Lower leg skin (tissue), 4 donors: ENCODE results near the gene NCEH1. TPM values are rescaled to one million over a fixed set of nuclear protein-coding genes. Genes with fewer than 3 reads are reported as not detected.

Source experiments
- DNase-seq, 2 donors: peaks; one replicate each; pipeline ENCODE4 v3.0.0-alpha.2; 2019; ENCODE audit warnings: low spot score in 2 of 2
- H3K4me3 ChIP-seq: fragments of 200-600 bp; sonication (generic); 2 replicates; pipeline ENCODE4 v1.5.1; 2017; ENCODE audit warnings: mild to moderate bottlenecking, low read depth; ENCODE audit not compliant: poor library complexity, severe bottlenecking
- POLR2A ChIP-seq, 2 donors: fragments of 450-650 bp; IDR thresholded peaks; one replicate each; pipeline ENCODE4 v1.6.1; 2016 to 2017; ENCODE audit warnings: antibody characterized with exemption in 2 of 2, mild to moderate bottlenecking in 1 of 2, moderate library complexity in 1 of 2
- WGBS, 2 donors: methylation state at CpG; one replicate each; pipeline ENCODE4 v1.1.5; 2018; 5-methylcytosine and 5-hydroxymethylcytosine counted together
- intact Hi-C: fragments of 100-400 bp; cut with DNase I; formaldehyde crosslinking; loops from one replicate; pipeline ENCODE4 v1.15.0; 2023; ENCODE audit warnings: low total_unique reads
- total RNA-seq, 4 donors: library from RNA; depleted of rRNA; stranded (reverse); fragments of >200 nt; gene quantifications; one replicate each; pipeline ENCODE4 v1.1.0, GENCODE V29; 2016
- TF ChIP-seq, protein P1 (sequence below), 3 donors: fragments of 450-650 bp; IDR thresholded peaks; one replicate each; pipeline ENCODE4 v1.5.1; 2016; ENCODE audit warnings: antibody characterized with exemption in 3 of 3, mild to moderate bottlenecking in 3 of 3, moderate library complexity in 2 of 3

Gene NCEH1
- total RNA-seq, 4 donors from 2014 or later: 2.1 to 7.8 (median 6.3) TPM

DNA sequence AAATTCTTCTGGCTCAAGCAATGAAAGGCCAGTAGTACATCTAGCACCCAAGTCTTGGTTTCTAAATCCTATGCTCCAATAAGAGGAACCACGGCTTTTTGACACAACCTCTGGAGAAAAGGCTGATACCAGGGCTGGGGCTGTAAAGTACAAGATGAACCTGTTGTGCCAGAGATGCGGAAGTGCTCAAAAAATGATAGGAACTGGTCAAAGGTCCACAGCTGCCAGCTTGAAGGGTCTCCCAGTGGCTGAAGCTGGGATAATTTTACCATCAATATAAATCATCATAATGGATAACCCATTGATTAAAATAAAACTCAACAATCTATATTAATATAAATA is 558 bp upstream of the NCEH1 start:
- peak overlapping the region; percentile 90 for H3K4me3 ChIP-seq
- no peak for DNase-seq
- WGBS, 2 donors: 16 to 30% methylated on average over 2 of the region's 2 CpGs
- intact Hi-C loops: no loop called here
- TF ChIP-seq, protein P1, sequence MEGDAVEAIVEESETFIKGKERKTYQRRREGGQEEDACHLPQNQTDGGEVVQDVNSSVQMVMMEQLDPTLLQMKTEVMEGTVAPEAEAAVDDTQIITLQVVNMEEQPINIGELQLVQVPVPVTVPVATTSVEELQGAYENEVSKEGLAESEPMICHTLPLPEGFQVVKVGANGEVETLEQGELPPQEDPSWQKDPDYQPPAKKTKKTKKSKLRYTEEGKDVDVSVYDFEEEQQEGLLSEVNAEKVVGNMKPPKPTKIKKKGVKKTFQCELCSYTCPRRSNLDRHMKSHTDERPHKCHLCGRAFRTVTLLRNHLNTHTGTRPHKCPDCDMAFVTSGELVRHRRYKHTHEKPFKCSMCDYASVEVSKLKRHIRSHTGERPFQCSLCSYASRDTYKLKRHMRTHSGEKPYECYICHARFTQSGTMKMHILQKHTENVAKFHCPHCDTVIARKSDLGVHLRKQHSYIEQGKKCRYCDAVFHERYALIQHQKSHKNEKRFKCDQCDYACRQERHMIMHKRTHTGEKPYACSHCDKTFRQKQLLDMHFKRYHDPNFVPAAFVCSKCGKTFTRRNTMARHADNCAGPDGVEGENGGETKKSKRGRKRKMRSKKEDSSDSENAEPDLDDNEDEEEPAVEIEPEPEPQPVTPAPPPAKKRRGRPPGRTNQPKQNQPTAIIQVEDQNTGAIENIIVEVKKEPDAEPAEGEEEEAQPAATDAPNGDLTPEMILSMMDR (IDR thresholded peaks at IDR 0.05): no peak
- TF ChIP-seq POLR2A (IDR thresholded peaks at IDR 0.05): no peak

DNA sequence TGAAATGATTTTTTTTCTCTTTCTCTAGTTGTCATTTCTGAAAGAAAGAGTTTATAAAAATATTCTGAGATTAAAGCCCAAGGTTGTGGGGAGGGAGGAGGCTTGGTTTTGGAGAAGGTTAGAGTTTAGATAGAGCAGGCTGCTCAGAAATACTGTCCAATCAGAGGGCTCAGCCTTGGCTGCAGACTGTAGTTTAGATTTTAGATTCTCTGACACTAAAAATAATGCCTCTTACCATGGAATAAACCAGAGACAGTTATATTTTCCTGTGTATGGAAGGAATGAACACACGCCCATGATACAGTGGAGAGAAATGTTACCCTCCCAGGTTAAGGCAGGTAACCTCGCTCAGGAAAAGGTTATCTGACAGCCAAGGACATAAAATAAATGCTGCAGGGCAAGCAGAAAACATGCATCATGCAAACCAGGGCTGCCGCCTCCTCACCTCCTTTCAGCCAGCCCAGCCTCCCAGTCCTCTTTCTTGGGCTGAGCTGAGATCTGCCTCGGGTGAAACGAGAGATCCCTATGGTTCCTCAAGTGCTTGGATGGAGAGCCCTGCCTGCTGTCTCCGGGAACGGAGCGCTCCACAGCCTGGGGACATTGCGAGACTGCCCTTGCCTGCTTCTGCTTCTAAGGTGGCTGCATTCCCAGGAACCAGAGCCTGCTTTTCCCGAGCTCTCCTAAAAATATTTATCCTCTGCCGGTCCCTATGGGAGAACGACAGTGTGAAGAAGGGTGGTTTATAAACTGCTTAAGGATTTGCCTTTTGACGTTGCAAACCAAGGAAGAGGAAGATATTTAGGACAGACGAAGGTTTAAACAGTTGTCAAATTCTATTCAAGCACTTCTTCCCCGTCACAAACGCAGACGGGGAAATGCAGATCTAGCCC is 848 bp downstream of the NCEH1 start:
- 1% methylated on average over 17 of the region's 17 CpGs for WGBS, 2 donors
- peak overlapping the region; percentile 90 for H3K4me3 ChIP-seq
- TF ChIP-seq, protein P1 (IDR thresholded peaks at IDR 0.05): no peak
- no peak for TF ChIP-seq POLR2A (IDR thresholded peaks at IDR 0.05)
- peak; percentile 38 to 89 for DNase-seq
- intact Hi-C loops: no loop called here

DNA sequence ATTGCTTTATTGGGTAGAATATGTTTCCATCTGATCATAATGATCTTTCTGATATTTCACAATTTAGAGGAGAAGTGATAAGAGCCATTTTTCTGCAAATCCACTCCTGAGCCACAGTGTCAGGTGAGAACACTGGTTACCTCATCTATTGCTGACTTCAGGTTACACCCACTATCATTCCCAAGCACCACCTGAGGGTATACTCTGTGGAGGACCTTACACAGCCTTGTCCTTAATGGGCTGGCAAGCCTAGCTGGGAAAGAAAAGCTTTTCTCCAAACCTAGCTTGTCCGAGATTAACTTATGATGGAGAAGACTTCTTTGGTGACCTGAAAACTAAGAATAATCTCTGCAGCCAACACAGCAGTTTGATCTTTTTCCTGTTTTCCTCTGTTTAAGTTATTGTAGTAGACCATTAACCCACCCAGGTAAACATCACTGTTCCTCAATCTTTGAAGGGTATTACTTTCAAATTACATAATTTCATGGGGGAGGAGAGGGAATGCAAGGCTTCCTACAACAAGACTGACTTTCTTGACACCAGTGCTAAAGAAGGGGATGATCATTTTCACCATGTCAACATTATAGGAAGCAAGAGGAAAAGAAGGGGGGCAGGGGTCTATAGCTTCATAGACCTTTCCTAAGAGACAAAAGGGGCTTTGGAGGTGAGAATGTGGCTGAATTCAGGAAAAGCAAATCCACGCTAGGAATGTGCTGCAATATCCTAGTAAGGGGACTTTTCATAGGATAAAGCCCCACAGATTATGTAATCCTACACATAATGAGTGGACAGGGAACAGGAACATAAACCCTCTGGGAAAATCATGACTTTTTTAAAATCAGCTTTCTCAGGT is 1.7 kb downstream of the NCEH1 start:
- no peak overlapping the region for H3K4me3 ChIP-seq
- no peak for TF ChIP-seq POLR2A (IDR thresholded peaks at IDR 0.05)
- TF ChIP-seq, protein P1 (IDR thresholded peaks at IDR 0.05): no peak
- 69 to 72% methylated on average over 2 of the region's 2 CpGs for WGBS, 2 donors
- intact Hi-C loops: no loop called here
- DNase-seq: no peak

DNA sequence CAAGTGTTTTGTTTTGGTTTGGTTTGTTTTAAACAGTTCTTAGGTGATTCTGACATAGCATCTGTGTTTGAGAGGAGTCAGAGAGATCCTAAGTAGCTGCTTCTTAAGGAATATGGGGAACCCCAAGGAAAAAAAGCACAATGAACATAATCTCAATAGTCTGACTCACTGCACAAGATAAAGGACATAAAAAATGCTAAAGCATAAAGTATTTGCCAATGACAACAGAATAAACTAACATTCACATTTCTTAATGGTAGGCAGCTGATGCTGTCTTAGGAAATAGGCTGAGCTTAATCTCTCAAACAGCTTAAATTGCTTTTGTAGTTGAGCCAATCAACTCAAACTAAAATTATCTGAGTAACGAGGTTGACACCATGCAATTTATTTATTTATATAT is 2.9 kb downstream of the NCEH1 start:
- H3K4me3 ChIP-seq: no peak overlapping the region
- 44 to 61% methylated on average over 1 of the region's 1 CpG for WGBS, 2 donors
- no peak for TF ChIP-seq POLR2A (IDR thresholded peaks at IDR 0.05)
- TF ChIP-seq, protein P1 (IDR thresholded peaks at IDR 0.05): no peak
- DNase-seq: no peak
- intact Hi-C loops: no loop called here

DNA sequence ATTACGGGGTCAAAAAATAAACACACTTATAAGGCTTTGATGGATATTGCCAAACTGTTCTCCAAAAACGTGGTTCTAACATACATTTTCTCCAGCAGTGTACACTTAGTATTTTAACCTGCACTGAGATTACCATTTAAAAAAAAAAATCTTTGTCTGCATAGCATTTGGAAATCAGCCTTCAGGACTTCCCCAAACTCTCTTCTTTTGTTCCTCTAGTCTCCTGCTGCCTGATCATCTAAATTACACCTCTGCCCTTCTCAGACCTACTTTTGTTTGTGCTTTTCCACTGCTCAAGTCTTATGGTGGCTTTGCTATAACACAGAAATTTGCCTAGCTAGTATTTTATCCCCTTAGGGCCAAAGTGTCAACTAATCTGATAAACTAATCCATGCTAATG is 3.8 kb downstream of the NCEH1 start:
- intact Hi-C loops: no loop called here
- DNase-seq: no peak
- no peak for TF ChIP-seq POLR2A (IDR thresholded peaks at IDR 0.05)
- TF ChIP-seq, protein P1 (IDR thresholded peaks at IDR 0.05): no peak
- WGBS, 2 donors: 68 to 69% methylated on average over 2 of the region's 2 CpGs
- no peak overlapping the region for H3K4me3 ChIP-seq
